Smooth muscle cell (in vitro differentiated cells): ENCODE measurements around the gene POLR1C. TPM values are rescaled to one million over a fixed set of nuclear protein-coding genes. Genes with fewer than 3 reads are reported as not detected.

Experiments used
- DNase-seq: peaks from one replicate; lab custom pipeline; 2025; ENCODE audit not compliant: unreplicated experiment; lab: John Stamatoyannopoulos, UW
- H2AFZ ChIP-seq: fragments of 200-600 bp; sonication (generic); 2 replicates; pipeline ENCODE4 v1.6.0; 2016; ENCODE audit warnings: antibody characterized with exemption, low read depth, mild to moderate bottlenecking
- H3F3A ChIP-seq: fragments of 200-600 bp; sonication (generic); 2 replicates; pipeline ENCODE4 v1.6.0; 2017; ENCODE audit warnings: antibody characterized with exemption, low read depth
- H3K27ac ChIP-seq: fragments of 200-600 bp; sonication (generic); 2 replicates; pipeline ENCODE4 v1.5.1; 2016; ENCODE audit warnings: low read depth, mild to moderate bottlenecking
- H3K27me3 ChIP-seq: fragments of 200-600 bp; sonication (generic); 2 replicates; pipeline ENCODE4 v1.6.1; 2016; ENCODE audit warnings: low read depth, mild to moderate bottlenecking
- H3K36me3 ChIP-seq: fragments of 200-600 bp; sonication (generic); 2 replicates; pipeline ENCODE4 v1.5.1; 2016; ENCODE audit warnings: low read depth
- H3K4me1 ChIP-seq: fragments of 200-600 bp; sonication (generic); 2 replicates; pipeline ENCODE4 v1.5.1; 2016; ENCODE audit warnings: low read depth
- H3K4me2 ChIP-seq: fragments of 200-600 bp; sonication (generic); 2 replicates; pipeline ENCODE4 v1.6.0; 2016; ENCODE audit warnings: mild to moderate bottlenecking
- H3K4me3 ChIP-seq: fragments of 200-600 bp; sonication (generic); 2 replicates; pipeline ENCODE4 v1.5.1; 2016; ENCODE audit warnings: mild to moderate bottlenecking
- H3K79me2 ChIP-seq: fragments of 200-600 bp; sonication (generic); 2 replicates; pipeline ENCODE4 v1.6.0; 2016; ENCODE audit warnings: low read depth, mild to moderate bottlenecking
- H3K9ac ChIP-seq: fragments of 200-600 bp; sonication (generic); 2 replicates; pipeline ENCODE4 v1.6.0; 2016; ENCODE audit warnings: low read depth
- H3K9me3 ChIP-seq: fragments of 200-600 bp; sonication (generic); replicated peaks from 2 replicates; pipeline ENCODE4 v1.5.1; 2016; ENCODE audit warnings: low read depth
- H4K20me1 ChIP-seq: fragments of 200-600 bp; sonication (generic); 2 replicates; pipeline ENCODE4 v1.6.0; 2016; ENCODE audit warnings: low read depth
- WGBS: methylation state at CpG from one replicate; pipeline ENCODE4 v1.1.7; 2016; ENCODE audit warnings: low lambda C conversion rate; 5-methylcytosine and 5-hydroxymethylcytosine counted together
- polyA plus RNA-seq: library from polyadenylated mRNA; unstranded; fragments of >200 nt; fragmentation: Nextera tagmentation; extraction: Ambion mirVana; gene quantifications from 2 replicates; pipeline ENCODE4 v1.2.1, GENCODE V29; 2016
- total RNA-seq: library from RNA; depleted of rRNA; stranded (reverse); fragments of >200 nt; gene quantifications from 2 replicates; pipeline ENCODE4 v1.2.3, GENCODE V29; 2014
- TF ChIP-seq, protein P1 (sequence below): fragments of 200-600 bp; sonication (generic); IDR thresholded peaks from 2 replicates; pipeline ENCODE4 v1.5.1; 2017; ENCODE audit warnings: borderline replicate concordance, mild to moderate bottlenecking, antibody characterized with exemption; ENCODE audit not compliant: insufficient read depth, poor library complexity, severe bottlenecking

Gene POLR1C
- total and polyA plus RNA-seq, 2 experiments from 2014 or later = 21.0 to 27.0 TPM

DNA sequence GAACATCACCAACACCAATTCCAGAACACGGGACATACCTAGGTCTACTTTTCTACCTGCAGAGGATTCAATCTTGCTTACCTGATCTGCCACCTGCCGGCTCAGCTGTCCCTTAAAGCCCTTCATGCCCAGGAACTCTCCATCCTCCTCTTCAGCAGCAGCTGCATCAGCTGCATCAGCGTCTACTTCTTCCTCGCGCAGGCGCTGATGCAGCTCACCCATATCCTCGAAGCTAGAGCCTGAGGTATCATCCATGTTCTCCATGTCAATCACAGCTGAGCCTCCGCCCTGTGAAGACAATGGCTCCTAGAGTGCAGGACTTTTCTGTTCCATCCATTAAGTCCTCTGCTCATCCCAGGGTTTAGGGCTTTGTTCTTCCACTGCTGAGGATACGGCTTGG lies 1.1 kb upstream of the POLR1C start:
- peaks cover 26% of the 10 kb centered on the region for H4K20me1 ChIP-seq
- no peak for DNase-seq
- peak overlapping the region; percentile 96 for H3K9ac ChIP-seq
- H3K4me3 ChIP-seq = peak overlapping the region; percentile 79
- H3K79me2 ChIP-seq = peaks cover 43% of the 10 kb centered on the region
- TF ChIP-seq, protein P1, sequence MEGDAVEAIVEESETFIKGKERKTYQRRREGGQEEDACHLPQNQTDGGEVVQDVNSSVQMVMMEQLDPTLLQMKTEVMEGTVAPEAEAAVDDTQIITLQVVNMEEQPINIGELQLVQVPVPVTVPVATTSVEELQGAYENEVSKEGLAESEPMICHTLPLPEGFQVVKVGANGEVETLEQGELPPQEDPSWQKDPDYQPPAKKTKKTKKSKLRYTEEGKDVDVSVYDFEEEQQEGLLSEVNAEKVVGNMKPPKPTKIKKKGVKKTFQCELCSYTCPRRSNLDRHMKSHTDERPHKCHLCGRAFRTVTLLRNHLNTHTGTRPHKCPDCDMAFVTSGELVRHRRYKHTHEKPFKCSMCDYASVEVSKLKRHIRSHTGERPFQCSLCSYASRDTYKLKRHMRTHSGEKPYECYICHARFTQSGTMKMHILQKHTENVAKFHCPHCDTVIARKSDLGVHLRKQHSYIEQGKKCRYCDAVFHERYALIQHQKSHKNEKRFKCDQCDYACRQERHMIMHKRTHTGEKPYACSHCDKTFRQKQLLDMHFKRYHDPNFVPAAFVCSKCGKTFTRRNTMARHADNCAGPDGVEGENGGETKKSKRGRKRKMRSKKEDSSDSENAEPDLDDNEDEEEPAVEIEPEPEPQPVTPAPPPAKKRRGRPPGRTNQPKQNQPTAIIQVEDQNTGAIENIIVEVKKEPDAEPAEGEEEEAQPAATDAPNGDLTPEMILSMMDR = no peak
- peaks cover 19% of the 10 kb centered on the region for H3K4me1 ChIP-seq
- WGBS = 90% methylated on average over 9 of the region's 9 CpGs
- peaks cover 36% of the 10 kb centered on the region for H3F3A ChIP-seq
- H2AFZ ChIP-seq = no peak overlapping the region
- no peaks in the 10 kb centered on the region for H3K27me3 ChIP-seq
- peak overlapping the region; percentile 87 for H3K27ac ChIP-seq
- peaks cover 1% of the 10 kb centered on the region for H3K36me3 ChIP-seq
- H3K4me2 ChIP-seq = peak overlapping the region; percentile 97
- no peaks in the 10 kb centered on the region for H3K9me3 ChIP-seq

DNA sequence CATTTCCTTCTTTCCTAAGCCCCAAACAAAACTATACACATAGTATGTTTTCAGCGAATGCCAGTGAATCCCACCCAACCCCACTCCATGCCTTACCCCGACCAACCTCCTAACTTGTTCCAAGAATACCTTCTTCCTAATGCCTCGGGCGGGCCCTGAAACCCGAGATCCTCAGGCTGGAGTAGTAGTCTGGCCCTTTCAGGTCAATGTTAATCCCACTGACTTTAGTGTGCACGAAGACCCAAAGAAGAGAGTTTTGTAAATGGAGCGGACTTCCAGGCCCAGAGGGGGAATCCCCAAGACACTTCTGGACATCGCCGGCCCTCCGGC lies 557 bp upstream of the POLR1C start:
- peak overlapping the region; percentile 96 for H3K9ac ChIP-seq
- no peak for DNase-seq
- WGBS = 2% methylated on average over 10 of the region's 10 CpGs
- H3K36me3 ChIP-seq = peaks cover 6% of the 10 kb centered on the region
- H3K4me3 ChIP-seq = peak overlapping the region; percentile 79
- H3K9me3 ChIP-seq = no peaks in the 10 kb centered on the region
- H3K79me2 ChIP-seq = peaks cover 43% of the 10 kb centered on the region
- H3K27me3 ChIP-seq = no peaks in the 10 kb centered on the region
- peak overlapping the region; percentile 84 for H2AFZ ChIP-seq
- peaks cover 19% of the 10 kb centered on the region for H3K4me1 ChIP-seq
- H3K27ac ChIP-seq = peak overlapping the region; percentile 87
- H3K4me2 ChIP-seq = peak overlapping the region; percentile 97
- peaks cover 26% of the 10 kb centered on the region for H4K20me1 ChIP-seq
- H3F3A ChIP-seq = peaks cover 33% of the 10 kb centered on the region
- TF ChIP-seq, protein P1 = no peak

DNA sequence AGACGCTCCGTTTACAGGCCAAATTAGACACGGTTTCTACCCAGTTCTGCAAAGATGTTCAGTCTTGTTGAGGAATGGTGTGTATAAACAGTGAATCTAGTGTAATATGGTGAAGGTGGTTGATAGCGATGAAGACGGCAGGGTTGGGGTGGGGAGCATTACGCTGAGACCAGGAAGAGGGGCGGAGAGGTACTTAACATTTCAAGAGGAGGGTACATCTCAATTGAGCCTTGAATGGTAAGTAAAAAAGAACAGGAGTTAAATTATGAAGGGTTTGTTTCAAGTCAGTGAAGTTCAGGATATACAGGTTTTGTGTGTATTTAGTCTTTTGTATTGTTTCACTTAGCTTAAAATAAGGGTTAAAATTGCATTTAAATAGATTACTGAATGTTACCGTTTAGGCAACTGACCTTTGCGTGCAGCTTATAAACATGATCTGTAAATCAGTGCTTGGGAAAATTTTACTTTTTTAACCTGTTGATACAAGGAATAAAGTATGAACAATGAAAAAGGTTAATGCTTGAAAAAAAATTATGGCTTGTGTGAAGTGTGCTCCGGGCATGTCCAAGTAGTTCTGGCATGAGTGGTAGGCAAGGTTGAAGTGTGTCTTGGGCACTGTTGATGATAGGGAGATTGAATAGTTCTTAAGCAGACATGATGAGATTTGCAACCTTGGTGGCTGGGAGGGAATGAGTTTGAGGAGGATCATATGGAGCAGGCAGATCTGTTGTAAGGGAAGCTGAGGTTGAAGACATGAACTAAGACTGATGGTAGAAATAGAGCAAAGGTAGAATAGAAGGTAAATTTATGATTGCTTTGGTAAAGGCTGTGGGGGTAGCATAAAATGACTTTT lies 842 bp downstream of the POLR1C start:
- peaks cover 19% of the 10 kb centered on the region for H3K4me1 ChIP-seq
- peak overlapping the region; percentile 87 for H3K27ac ChIP-seq
- no peaks in the 10 kb centered on the region for H3K27me3 ChIP-seq
- H4K20me1 ChIP-seq = peaks cover 26% of the 10 kb centered on the region
- peak overlapping the region; percentile 96 for H3K9ac ChIP-seq
- no peaks in the 10 kb centered on the region for H3K9me3 ChIP-seq
- no peak for DNase-seq
- peak overlapping the region; percentile 79 for H3K4me3 ChIP-seq
- peaks cover 18% of the 10 kb centered on the region for H3K36me3 ChIP-seq
- H3K79me2 ChIP-seq = peaks cover 43% of the 10 kb centered on the region
- peaks cover 22% of the 10 kb centered on the region for H3F3A ChIP-seq
- peak overlapping the region; percentile 97 for H3K4me2 ChIP-seq
- TF ChIP-seq, protein P1 = no peak
- peak overlapping the region; percentile 51 for H2AFZ ChIP-seq
- 9% methylated on average over 10 of the region's 10 CpGs for WGBS
